Esophagus muscularis mucosa (tissue), 4 donors: ENCODE data around the gene SLC37A1.

ENCODE experiments used
- EP300 ChIP-seq: sonication (generic); formaldehyde crosslinking; IDR thresholded peaks from one replicate; pipeline ENCODE4 v1.6.1; 2017; ENCODE audit warnings: antibody characterized with exemption
- POLR2A ChIP-seq: fragments of 450-650 bp; IDR thresholded peaks from one replicate; pipeline ENCODE4 v1.6.1; 2017; ENCODE audit warnings: antibody characterized with exemption, moderate library complexity, mild to moderate bottlenecking, low read depth
- TF ChIP-seq, protein P1 (sequence below), 3 experiments: fragments of 200-600 bp in 2 of 3; fragments of 450-650 bp in 1 of 3; sonication (generic) in 2 of 3; IDR thresholded peaks; one replicate each; pipeline ENCODE4 v1.5.1; 2017 to 2019; ENCODE audit warnings: antibody characterized with exemption in 3 of 3, mild to moderate bottlenecking in 2 of 3, moderate library complexity in 1 of 3

DNA sequence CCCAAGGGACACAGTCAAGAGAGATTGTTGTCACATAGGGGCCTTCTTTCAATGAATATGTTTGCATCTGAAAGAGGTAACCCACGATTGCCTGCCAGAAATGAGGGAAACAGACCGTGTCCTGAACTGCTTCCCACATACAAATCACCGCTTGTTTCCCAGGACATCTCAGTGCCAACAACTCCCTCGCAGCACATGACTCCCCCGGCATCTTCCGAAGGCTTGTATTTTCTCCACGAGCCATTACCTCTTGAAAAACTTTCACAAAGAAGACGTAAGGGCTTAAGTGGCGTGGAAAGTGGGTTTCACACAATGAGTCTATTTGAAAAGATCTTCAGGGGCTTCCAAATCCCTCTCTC lies 108.1 kb downstream of the SLC37A1 start:
- TF ChIP-seq, protein P1, sequence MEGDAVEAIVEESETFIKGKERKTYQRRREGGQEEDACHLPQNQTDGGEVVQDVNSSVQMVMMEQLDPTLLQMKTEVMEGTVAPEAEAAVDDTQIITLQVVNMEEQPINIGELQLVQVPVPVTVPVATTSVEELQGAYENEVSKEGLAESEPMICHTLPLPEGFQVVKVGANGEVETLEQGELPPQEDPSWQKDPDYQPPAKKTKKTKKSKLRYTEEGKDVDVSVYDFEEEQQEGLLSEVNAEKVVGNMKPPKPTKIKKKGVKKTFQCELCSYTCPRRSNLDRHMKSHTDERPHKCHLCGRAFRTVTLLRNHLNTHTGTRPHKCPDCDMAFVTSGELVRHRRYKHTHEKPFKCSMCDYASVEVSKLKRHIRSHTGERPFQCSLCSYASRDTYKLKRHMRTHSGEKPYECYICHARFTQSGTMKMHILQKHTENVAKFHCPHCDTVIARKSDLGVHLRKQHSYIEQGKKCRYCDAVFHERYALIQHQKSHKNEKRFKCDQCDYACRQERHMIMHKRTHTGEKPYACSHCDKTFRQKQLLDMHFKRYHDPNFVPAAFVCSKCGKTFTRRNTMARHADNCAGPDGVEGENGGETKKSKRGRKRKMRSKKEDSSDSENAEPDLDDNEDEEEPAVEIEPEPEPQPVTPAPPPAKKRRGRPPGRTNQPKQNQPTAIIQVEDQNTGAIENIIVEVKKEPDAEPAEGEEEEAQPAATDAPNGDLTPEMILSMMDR (IDR thresholded peaks at IDR 0.05) = no peak
- TF ChIP-seq EP300 (no peak), POLR2A (no peak)
